Breast epithelium (tissue), 4 donors: ENCODE results near the gene CLN6. TPM values are rescaled to one million over a fixed set of nuclear protein-coding genes. Genes with fewer than 3 reads are reported as not detected.

Experiments used
- DNase-seq, 2 donors: peaks; one replicate each; pipeline ENCODE4 v3.0.0-alpha.2; 2019; ENCODE audit warnings: low spot score in 2 of 2
- H3K27ac ChIP-seq, 2 donors: fragments of 200-600 bp; sonication (generic) in 1 of 2; one replicate each; pipeline ENCODE4 v1.5.1; 2016 to 2019; ENCODE audit warnings: mild to moderate bottlenecking in 1 of 2
- H3K27me3 ChIP-seq, 2 donors: fragments of 200-600 bp; sonication (generic) in 1 of 2; one replicate each; pipeline versions ENCODE4 v1.5.1 to v1.6.0; 2017 to 2019; ENCODE audit warnings: control low read depth in 1 of 2, mild to moderate bottlenecking in 1 of 2
- H3K36me3 ChIP-seq: fragments of 200-600 bp; one replicate; pipeline ENCODE4 v1.5.1; 2019
- H3K4me1 ChIP-seq, 2 donors: fragments of 200-600 bp; sonication (generic); one replicate each; pipeline ENCODE4 v1.5.1; 2016 to 2019; ENCODE audit warnings: control low read depth in 1 of 2
- H3K4me3 ChIP-seq, 3 donors: fragments of 200-600 bp; sonication (generic); 1 replicate in 2 of 3; 2 replicates in 1 of 3; pipeline ENCODE4 v1.5.1; 2016 to 2019; ENCODE audit warnings: mild to moderate bottlenecking in 3 of 3, moderate library complexity in 2 of 3
- H3K9me3 ChIP-seq, 2 donors: fragments of 200-600 bp; sonication (generic) in 1 of 2; one replicate each; pipeline ENCODE4 v1.5.1; 2016 to 2019; ENCODE audit warnings: control low read depth in 1 of 2
- CTCF ChIP-seq, 3 donors: fragments of 450-650 bp; IDR thresholded peaks; one replicate each; pipeline ENCODE4 v1.5.1; 2016 to 2017; ENCODE audit warnings: antibody characterized with exemption in 3 of 3, mild to moderate bottlenecking in 3 of 3, moderate library complexity in 3 of 3
- POLR2A ChIP-seq: fragments of 450-650 bp; IDR thresholded peaks from one replicate; pipeline ENCODE4 v1.6.1; 2016; ENCODE audit warnings: antibody characterized with exemption, mild to moderate bottlenecking, moderate library complexity
- POLR2AphosphoS5 ChIP-seq, 3 donors: sonication (generic); formaldehyde crosslinking; IDR thresholded peaks; one replicate each; pipeline ENCODE4 v1.6.1; 2017; ENCODE audit warnings: antibody characterized with exemption in 3 of 3
- intact Hi-C: fragments of 100-400 bp; cut with DNase I; formaldehyde crosslinking; loops from one replicate; pipeline ENCODE4 v1.15.1; 2023; ENCODE audit warnings: low total_unique reads
- total RNA-seq, 3 donors: library from RNA; depleted of rRNA; stranded (reverse); fragments of >200 nt; gene quantifications; one replicate each; pipeline ENCODE4 v1.1.0, GENCODE V29; 2016

Gene CLN6
- total RNA-seq, 3 donors from 2014 or later, result 16.5 to 23.1 (median 18.4) TPM

GRCh38 chr15:68252925-68253534, 23.5 kb upstream of the CLN6 start:
- no peak for DNase-seq

GRCh38 chr15:68249058-68249713, 19.7 kb upstream of the CLN6 start:
- intact Hi-C loops, result no loop called here

More at GRCh38 chr15:68252925-68253534, 23.5 kb upstream of the CLN6 start:
- Histone ChIP-seq H3K4me3 (no peak overlapping the region), H3K27me3 (no peaks in the 10 kb centered on the region), H3K36me3 (no peaks in the 10 kb centered on the region), H3K4me1 (peaks cover 0 to 3% of the 10 kb centered on the region in 2 donors), H3K27ac (no peak overlapping the region), H3K9me3 (no peaks in the 10 kb centered on the region)
- intact Hi-C loops, result no loop called here
- TF ChIP-seq CTCF (IDR thresholded peaks at IDR 0.05), result peak; percentile 63 to 90 (median 88)
- TF ChIP-seq POLR2AphosphoS5 (IDR thresholded peaks at IDR 0.05), result no peak
- no peak for TF ChIP-seq POLR2A

GRCh38 chr15:68244235-68244634, 14.7 kb upstream of the CLN6 start:
- Histone ChIP-seq H3K36me3 (no peaks in the 10 kb centered on the region), H3K27me3 (no peaks in the 10 kb centered on the region), H3K9me3 (peaks cover 6 to 8% of the 10 kb centered on the region in 2 donors), H3K4me1 (no peaks in the 10 kb centered on the region), H3K4me3 (no peak overlapping the region), H3K27ac (no peak overlapping the region)
- TF ChIP-seq CTCF (IDR thresholded peaks at IDR 0.05), result no peak
- no peak for TF ChIP-seq POLR2A
- no peak for TF ChIP-seq POLR2AphosphoS5 (IDR thresholded peaks at IDR 0.05)
- intact Hi-C loops, result no loop called here
- no peak for DNase-seq

More at GRCh38 chr15:68249058-68249713, 19.7 kb upstream of the CLN6 start:
- Histone ChIP-seq H3K4me1 (peaks cover 0 to 3% of the 10 kb centered on the region in 2 donors), H3K4me3 (no peak overlapping the region), H3K27me3 (no peaks in the 10 kb centered on the region), H3K27ac (no peak overlapping the region), H3K9me3 (peaks cover 5 to 6% of the 10 kb centered on the region in 2 donors), H3K36me3 (no peaks in the 10 kb centered on the region)
- no peak for TF ChIP-seq CTCF (IDR thresholded peaks at IDR 0.05)
- no peak for TF ChIP-seq POLR2A
- TF ChIP-seq POLR2AphosphoS5 (IDR thresholded peaks at IDR 0.05), result no peak
- no peak for DNase-seq

- DNase-seq, result no peak
- Histone ChIP-seq H3K27me3 (no peaks in the 10 kb centered on the region), H3K36me3 (no peaks in the 10 kb centered on the region), H3K4me1 (no peaks in the 10 kb centered on the region), H3K9me3 (peaks cover 6 to 8% of the 10 kb centered on the region in 2 donors), H3K27ac (no peak overlapping the region), H3K4me3 (no peak overlapping the region)
- TF ChIP-seq POLR2A (no peak), POLR2AphosphoS5 (IDR thresholded peaks at IDR 0.05) (no peak), CTCF (IDR thresholded peaks at IDR 0.05) (no peak)
- intact Hi-C loops, result no loop called here
Measured at GRCh38 chr15:68241088-68241935, 11.8 kb upstream of the CLN6 start.
